ENCODE data around the gene ST6GAL2. TPM values are rescaled to one million over a fixed set of nuclear protein-coding genes. Genes with fewer than 3 reads are reported as not detected.

Gene ST6GAL2
- total RNA-seq, 2 donors from 2014 or later = 1.7 to 2.5 TPM

GRCh38 chr2:106805716-106806115 lies 80.3 kb downstream of the ST6GAL2 start:
- no peak for TF ChIP-seq CTCF (IDR thresholded peaks at IDR 0.05)
- Histone ChIP-seq H3K36me3 (no peaks in the 10 kb centered on the region), H3K27me3 (no peaks in the 10 kb centered on the region), H3K4me3 (no peak overlapping the region), H3K9me3 (no peaks in the 10 kb centered on the region), H3K27ac (no peak overlapping the region), H3K9ac (ENCODE audit: low read depth in 2 of 2, low read length in 2 of 2) (no peak overlapping the region), H3K4me1 (no peaks in the 10 kb centered on the region)
- DNase-seq = no peak
- intact Hi-C loops (cut with DNase I) = no loop called here

GRCh38 chr2:106804161-106804560 lies 81.8 kb downstream of the ST6GAL2 start:
- Histone ChIP-seq H3K4me3 (no peak overlapping the region), H3K9ac (ENCODE audit: low read depth in 2 of 2, low read length in 2 of 2) (no peak overlapping the region), H3K36me3 (no peaks in the 10 kb centered on the region), H3K4me1 (no peaks in the 10 kb centered on the region), H3K27ac (no peak overlapping the region), H3K9me3 (no peaks in the 10 kb centered on the region), H3K27me3 (no peaks in the 10 kb centered on the region)
- intact Hi-C loops (cut with DNase I) = no loop called here
- TF ChIP-seq CTCF (IDR thresholded peaks at IDR 0.05) = no peak
- DNase-seq = no peak

GRCh38 chr2:106800976-106801655 lies 84.9 kb downstream of the ST6GAL2 start:
- H3K4me1 ChIP-seq = no peaks in the 10 kb centered on the region
- intact Hi-C loops (cut with DNase I) = no loop called here
- no peak for TF ChIP-seq CTCF (IDR thresholded peaks at IDR 0.05)
- no peak for DNase-seq
- H3K27ac ChIP-seq = no peak overlapping the region
- H3K36me3 ChIP-seq = no peaks in the 10 kb centered on the region
- no peaks in the 10 kb centered on the region for H3K27me3 ChIP-seq
- no peak overlapping the region for H3K4me3 ChIP-seq
- H3K9me3 ChIP-seq = no peaks in the 10 kb centered on the region
- no peak overlapping the region for H3K9ac ChIP-seq (ENCODE audit: low read depth in 2 of 2, low read length in 2 of 2)

DNA sequence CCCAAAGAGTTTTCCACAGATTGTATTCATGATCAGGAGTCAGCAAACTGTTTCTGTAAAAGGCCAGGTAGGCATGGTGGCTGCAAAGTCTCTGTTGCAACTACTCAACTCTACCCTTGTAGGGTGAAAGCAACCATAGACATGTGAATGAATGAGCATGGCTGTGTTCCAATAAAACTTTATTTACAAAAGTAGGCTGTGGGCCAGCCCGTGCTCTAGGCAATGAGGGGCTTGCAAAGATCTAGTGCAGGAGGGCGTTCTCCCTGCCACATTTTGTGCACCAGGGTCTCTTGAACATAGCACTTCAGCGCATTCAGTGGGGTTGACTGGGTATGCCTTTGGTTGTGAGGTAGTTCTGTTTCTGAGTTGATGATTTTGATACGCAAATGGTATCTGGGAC lies 85.8 kb downstream of the ST6GAL2 start:
- Histone ChIP-seq H3K4me1 (no peaks in the 10 kb centered on the region), H3K4me3 (no peak overlapping the region), H3K27me3 (no peaks in the 10 kb centered on the region), H3K9ac (ENCODE audit: low read depth in 2 of 2, low read length in 2 of 2) (no peak overlapping the region), H3K36me3 (no peaks in the 10 kb centered on the region), H3K9me3 (no peaks in the 10 kb centered on the region), H3K27ac (no peak overlapping the region)
- TF ChIP-seq CTCF (IDR thresholded peaks at IDR 0.05) = no peak
- no peak for DNase-seq
- intact Hi-C loops (cut with DNase I) = no loop called here

DNA sequence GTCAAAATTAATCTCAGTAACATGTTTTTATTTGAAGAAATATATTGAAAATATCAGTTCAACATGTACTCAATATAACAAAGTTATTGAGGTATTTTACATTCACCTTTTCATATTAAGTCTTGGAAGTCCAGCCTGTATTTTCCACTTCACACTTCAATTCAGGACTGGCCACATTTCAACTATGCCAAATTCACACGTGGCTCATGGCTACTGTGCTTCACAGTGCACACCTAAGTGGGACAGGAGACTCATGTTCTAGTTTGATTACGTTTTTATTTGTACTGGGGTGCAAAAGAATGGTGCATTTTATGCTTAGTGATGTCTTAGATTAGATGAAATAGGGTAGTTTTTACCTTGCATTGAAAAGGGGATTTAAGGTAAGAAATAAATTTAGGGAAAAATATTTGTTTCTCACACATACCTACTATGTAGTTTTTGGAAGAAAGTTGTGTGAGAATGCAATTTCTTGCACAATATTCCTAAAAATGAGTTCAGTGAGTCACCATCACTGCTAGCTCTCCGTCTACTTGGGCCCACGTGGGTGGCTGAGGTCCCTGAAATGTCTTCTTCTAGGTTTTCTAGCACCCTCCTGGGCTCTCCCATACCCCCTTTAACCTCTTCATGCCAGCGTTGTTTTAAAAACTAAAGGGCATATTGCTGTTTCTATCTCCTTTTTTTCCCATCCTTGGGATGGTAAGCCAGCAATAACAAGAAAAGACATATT lies 87.0 kb downstream of the ST6GAL2 start:
- no peaks in the 10 kb centered on the region for H3K9me3 ChIP-seq
- H3K4me1 ChIP-seq = no peaks in the 10 kb centered on the region
- no peak for TF ChIP-seq CTCF (IDR thresholded peaks at IDR 0.05)
- no peak overlapping the region for H3K9ac ChIP-seq (ENCODE audit: low read depth in 2 of 2, low read length in 2 of 2)
- no peak overlapping the region for H3K27ac ChIP-seq
- no peak for DNase-seq
- no peaks in the 10 kb centered on the region for H3K27me3 ChIP-seq
- intact Hi-C loops (cut with DNase I) = no loop called here
- H3K36me3 ChIP-seq = no peaks in the 10 kb centered on the region
- no peak overlapping the region for H3K4me3 ChIP-seq
